SH-SY5Y (cell line): ENCODE data around the gene SDK1.

Source experiments
- GATA2 ChIP-seq: IDR thresholded peaks from 2 replicates; pipeline ENCODE4 v1.6.1; 2011; ENCODE audit warnings: mild to moderate bottlenecking, low read depth, low read length
- GATA3 ChIP-seq: IDR thresholded peaks from 2 replicates; pipeline ENCODE4 v1.6.1; 2011; ENCODE audit warnings: low read depth, mild to moderate bottlenecking, low read length, moderate library complexity

GRCh38 chr7:4045450-4045849 lies 744.4 kb downstream of the SDK1 start:
- TF ChIP-seq GATA3 (no peak), GATA2 (no peak)
